ENCODE measurements around the gene HOXA9.
A peak's percentile ranks its signal among the peaks of the same experiment; 100 is the strongest.

Gene HOXA9

GRCh38 chr7:27163288-27164044 lies 1.9 kb downstream of the HOXA9 start:
- DNase-seq (ENCODE audit: low read depth): no peak

- DNase-seq (ENCODE audit: low read depth): no peak
Observed at GRCh38 chr7:27162561-27163287, 2.6 kb downstream of the HOXA9 start.

GRCh38 chr7:27161721-27162560 lies 3.4 kb downstream of the HOXA9 start:
- no peak for DNase-seq (ENCODE audit: low read depth)

GRCh38 chr7:27161214-27161720 lies 4.1 kb downstream of the HOXA9 start:
- no peak for DNase-seq (ENCODE audit: low read depth)

GRCh38 chr7:27160546-27161213 lies 4.7 kb downstream of the HOXA9 start:
- DNase-seq (ENCODE audit: low read depth): peak; percentile 80

GRCh38 chr7:27160145-27160545 lies 5.2 kb downstream of the HOXA9 start:
- DNase-seq (ENCODE audit: low read depth): no peak

- no peak for DNase-seq (ENCODE audit: low read depth)
Observed at GRCh38 chr7:27159266-27160144, 5.8 kb downstream of the HOXA9 start.

GRCh38 chr7:27158436-27159265 lies 6.7 kb downstream of the HOXA9 start:
- no peak for DNase-seq (ENCODE audit: low read depth)

- no peak for DNase-seq (ENCODE audit: low read depth)
Observed at GRCh38 chr7:27157702-27158431, 7.5 kb downstream of the HOXA9 start.

- no peak for DNase-seq (ENCODE audit: low read depth)
Observed at GRCh38 chr7:27156916-27157701, 8.2 kb downstream of the HOXA9 start.

- no peak for DNase-seq (ENCODE audit: low read depth)
Observed at GRCh38 chr7:27156508-27156898, 8.8 kb downstream of the HOXA9 start, which contains the start of gene HOXA7. Gene HOXA7, minus strand, starts transcription at chr7:27156675. Its CDS starts 130 bp downstream, at chr7:27156545.

- no peak for DNase-seq (ENCODE audit: low read depth)
Observed at GRCh38 chr7:27155816-27156507, 9.4 kb downstream of the HOXA9 start.

GRCh38 chr7:27154901-27155815 lies 10.2 kb downstream of the HOXA9 start:
- no peak for DNase-seq (ENCODE audit: low read depth)

GRCh38 chr7:27154369-27154768 lies 11.0 kb downstream of the HOXA9 start:
- DNase-seq (ENCODE audit: low read depth): no peak

- DNase-seq (ENCODE audit: low read depth): no peak
Observed at GRCh38 chr7:27153526-27153925, 11.8 kb downstream of the HOXA9 start.

GRCh38 chr7:27152816-27153442 lies 12.4 kb downstream of the HOXA9 start:
- no peak for DNase-seq (ENCODE audit: low read depth)

Measured in activated T-cell treated with anti-CD3 and anti-CD28 coated beads for 24 hours (primary cell).